22Rv1 (cell line): Measurements from ENCODE around the gene RAB8A.

Source experiments
- H3K27ac ChIP-seq: fragments of 450-650 bp; 2 replicates; pipeline ENCODE4 v1.5.1; 2017
- ZFX ChIP-seq: fragments of 450-650 bp; IDR thresholded peaks from 2 replicates; pipeline ENCODE4 v1.6.1; 2017; ENCODE audit warnings: antibody characterized with exemption, borderline replicate concordance
- TF ChIP-seq, protein P1 (sequence below): fragments of 450-650 bp; IDR thresholded peaks from 2 replicates; pipeline ENCODE4 v1.5.1; 2017; ENCODE audit warnings: mild to moderate bottlenecking

Gene RAB8A

DNA sequence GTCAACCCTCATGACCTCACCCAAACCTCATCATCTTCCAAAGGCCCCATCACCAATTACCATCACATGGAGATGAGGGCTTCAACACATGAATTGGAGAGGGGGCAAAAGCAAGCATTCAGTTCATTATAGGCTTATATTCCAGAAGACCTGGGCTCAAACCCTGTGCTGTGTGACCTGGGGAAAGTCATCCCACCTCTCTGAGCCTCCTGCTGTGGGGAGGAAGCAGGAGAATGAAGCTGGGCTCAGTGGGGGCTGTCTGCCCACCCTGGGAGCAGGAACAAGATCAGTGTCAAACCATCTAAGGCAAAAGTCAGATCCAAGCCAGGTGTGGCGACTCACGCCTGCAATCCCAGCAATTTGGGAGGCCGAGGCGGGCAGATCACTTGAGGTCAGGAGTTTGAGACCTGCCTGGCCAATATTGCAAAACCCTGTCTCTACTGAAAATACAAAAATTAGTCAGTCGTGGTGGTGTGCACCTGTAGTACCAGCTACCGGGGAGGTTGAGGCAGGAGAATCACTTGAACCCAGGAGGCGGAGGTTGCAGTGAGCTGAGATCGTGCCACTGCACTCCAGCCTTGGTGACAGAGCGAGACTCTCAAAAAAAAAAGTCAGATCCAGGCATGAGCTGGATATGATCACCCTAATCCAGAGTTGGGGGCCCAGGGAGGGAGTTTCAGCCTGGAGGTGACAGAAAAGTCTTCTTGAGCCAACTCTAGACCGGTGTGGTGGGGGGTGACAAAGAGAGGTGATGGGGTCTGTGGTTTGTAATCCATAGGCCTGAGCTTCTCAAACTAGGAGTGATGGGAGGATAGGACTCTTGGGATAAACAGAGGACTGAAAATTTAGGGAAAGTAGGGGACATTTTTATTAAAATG lies 37.0 kb upstream of the RAB8A start:
- no peak overlapping the region for H3K27ac ChIP-seq
- TF ChIP-seq, protein P1, sequence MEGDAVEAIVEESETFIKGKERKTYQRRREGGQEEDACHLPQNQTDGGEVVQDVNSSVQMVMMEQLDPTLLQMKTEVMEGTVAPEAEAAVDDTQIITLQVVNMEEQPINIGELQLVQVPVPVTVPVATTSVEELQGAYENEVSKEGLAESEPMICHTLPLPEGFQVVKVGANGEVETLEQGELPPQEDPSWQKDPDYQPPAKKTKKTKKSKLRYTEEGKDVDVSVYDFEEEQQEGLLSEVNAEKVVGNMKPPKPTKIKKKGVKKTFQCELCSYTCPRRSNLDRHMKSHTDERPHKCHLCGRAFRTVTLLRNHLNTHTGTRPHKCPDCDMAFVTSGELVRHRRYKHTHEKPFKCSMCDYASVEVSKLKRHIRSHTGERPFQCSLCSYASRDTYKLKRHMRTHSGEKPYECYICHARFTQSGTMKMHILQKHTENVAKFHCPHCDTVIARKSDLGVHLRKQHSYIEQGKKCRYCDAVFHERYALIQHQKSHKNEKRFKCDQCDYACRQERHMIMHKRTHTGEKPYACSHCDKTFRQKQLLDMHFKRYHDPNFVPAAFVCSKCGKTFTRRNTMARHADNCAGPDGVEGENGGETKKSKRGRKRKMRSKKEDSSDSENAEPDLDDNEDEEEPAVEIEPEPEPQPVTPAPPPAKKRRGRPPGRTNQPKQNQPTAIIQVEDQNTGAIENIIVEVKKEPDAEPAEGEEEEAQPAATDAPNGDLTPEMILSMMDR, result no peak
- TF ChIP-seq ZFX, result no peak

DNA sequence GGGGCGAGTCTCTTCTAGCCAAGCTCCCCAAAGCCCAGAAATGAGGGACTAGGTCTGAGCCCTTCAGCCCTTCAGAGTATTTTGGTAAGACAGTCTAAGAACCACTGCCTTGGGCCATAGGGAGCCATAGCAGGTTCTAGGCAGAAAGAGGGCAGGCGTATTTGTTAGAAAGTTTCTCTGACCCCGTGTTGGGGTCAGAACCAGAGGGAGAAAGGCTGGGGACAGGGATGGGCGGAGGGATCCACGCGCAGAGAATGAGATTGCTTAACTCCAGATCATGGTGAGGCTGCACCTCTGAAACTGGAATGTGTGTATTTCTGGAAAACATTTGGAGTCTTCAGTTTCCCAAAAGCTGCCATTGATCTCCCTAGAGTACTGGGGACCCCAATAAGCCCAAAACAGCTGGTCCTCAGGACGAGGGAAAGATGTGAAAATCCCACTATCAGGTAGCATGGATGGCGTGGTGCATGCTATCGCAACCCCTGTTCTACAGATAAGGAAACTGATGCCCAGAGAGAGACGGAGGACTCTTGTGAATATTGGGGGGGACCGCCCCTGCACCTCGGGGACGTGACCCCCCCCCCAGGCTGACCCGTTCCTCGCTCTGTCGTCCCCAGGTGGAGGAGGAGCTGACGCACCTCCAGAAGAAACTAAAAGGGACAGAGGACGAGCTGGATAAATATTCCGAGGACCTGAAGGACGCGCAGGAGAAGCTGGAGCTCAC lies 36.1 kb upstream of the RAB8A start:
- TF ChIP-seq, protein P1, result no peak
- TF ChIP-seq ZFX, result no peak
- peak overlapping the region; percentile 78 for H3K27ac ChIP-seq

DNA sequence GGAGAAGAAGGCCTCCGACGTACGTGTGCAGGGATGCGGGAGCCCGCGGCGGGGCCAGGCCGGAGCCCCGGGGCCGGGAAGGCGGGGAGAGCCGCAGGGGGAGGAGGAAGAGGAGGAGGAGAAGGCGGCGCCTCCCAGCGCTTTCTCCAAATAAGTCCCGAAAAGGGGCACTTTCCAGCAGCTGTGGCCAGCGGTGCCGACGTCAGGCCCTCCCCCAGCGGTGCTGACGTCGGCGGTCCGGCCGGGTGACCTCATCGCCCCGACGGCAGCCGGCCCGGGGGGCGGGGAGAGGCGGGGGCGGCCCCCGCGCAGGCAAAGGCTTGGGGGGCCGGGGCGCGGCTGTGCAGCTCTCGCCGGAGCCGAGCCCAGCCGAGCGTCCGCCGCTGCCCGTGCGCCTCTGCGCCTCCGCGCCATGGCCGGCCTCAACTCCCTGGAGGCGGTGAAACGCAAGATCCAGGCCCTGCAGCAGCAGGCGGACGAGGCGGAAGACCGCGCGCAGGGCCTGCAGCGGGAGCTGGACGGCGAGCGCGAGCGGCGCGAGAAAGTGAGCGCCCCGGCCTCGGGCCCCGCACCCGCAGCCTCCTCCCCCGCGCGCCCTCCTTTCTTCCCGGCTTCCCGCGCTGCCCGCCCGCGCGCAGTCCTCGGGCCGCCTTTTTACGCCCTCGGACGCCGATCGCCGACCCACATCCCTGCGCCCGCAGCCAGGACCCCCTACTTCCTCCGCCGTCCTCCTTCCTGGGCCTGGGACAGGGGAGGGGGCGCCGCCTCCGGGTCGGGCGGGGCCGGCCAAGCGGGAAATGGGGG lies 35.3 kb upstream of the RAB8A start, which contains the start of gene TPM4:
TSS of gene TPM4 (plus strand) at position 342 of the 804 bp plus-strand sequence. CDS start at position 413, 71 bp downstream.
- peak within 1 kb of the TSS; percentile 78 for H3K27ac ChIP-seq
- TF ChIP-seq, protein P1, result no peak
- TF ChIP-seq ZFX, result no peak

DNA sequence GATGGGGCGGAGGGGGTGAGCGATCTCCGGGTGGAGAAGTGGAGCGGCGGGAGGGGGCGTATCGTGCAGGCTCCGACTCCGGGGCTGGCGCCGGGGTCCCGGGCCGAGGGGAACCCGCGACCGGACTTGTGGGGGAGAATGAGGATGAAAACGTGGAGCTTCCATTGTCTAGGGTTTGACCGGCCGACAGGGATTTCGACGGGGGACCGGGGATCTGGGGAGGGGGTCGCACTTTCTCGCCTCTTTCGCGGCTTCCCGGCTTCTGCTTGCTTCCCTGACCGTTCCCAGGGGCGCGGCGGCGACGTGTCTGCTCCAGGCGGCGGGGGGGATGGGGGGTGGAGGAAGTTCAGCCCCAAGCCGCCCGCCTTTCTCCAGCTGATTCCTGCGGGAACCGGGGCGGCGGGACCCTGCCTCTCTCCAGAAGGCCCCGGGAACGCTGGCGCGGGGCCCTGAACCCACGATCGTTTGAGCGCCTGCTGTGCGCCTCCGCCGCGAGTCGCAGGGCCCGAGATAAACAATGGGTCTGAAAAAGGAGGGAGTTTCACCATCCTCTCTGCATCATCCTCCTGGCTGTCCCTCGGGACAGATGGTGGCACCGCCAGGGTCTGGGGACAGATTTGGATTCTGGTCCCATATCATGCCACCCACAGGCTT lies 34.6 kb upstream of the RAB8A start:
- no peak for TF ChIP-seq ZFX
- TF ChIP-seq, protein P1, result no peak
- peak overlapping the region; percentile 78 for H3K27ac ChIP-seq

DNA sequence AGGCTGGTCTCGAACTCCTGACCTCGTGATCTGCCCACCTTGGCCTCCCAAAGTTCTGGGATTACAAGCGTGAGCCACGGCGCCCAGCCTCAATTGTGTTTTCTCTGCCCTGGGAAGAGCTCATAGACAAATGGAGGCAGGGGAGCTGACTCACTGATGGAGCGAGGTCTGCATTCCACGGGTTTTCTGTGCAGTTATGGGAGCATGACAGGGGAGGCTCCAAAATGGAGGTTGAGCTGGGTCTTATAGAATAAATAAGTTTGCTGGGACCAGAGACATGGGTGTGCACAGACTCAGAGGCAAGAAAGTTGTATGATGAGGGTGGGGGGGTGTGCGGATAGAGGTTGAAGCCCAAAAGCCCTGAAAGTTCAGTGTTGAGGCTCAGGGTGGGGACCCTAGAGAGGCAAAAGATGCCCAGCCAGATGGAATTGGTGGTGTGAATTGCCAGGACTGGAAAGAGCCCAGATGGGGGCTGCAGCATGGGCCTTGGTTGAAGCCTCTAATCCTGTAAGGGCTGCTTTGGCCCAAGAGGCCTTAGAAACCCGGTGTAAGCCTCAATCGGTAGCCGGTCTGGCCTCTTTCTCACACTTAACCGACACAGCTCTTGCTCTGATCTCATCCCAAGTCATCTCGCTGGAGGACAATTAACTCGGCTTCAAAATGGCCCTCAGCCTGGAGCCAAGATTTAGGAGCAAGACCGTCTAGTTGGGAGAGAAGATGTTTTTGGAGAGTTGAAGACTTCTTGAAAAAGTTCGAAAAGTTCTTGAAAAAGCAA lies 33.5 kb upstream of the RAB8A start:
- TF ChIP-seq, protein P1, result no peak
- TF ChIP-seq ZFX, result no peak
- H3K27ac ChIP-seq, result peak overlapping the region; percentile 78
